A204.1 (cell line): ENCODE results near the gene NPSR1.

Experiments used
- FAIRE-seq: peaks from 2 replicates; lab custom pipeline; 2012; peaks lifted over from hg19 to GRCh38; lab: Jason Lieb, UNC

Gene NPSR1

GRCh38 chr7:34723338-34723737, 65.3 kb downstream of the NPSR1 start:
- no peak for FAIRE-seq

- peak; percentile 3 for FAIRE-seq
These were observed 66.0 kb downstream of the NPSR1 start for GRCh38 chr7:34723866-34724490.

- FAIRE-seq: no peak
These were observed 68.2 kb downstream of the NPSR1 start for GRCh38 chr7:34726221-34726620.

- FAIRE-seq: no peak
These were observed 69.5 kb downstream of the NPSR1 start for GRCh38 chr7:34727464-34727995.

- FAIRE-seq: no peak
These were observed 70.1 kb downstream of the NPSR1 start for GRCh38 chr7:34728156-34728555.

GRCh38 chr7:34734771-34735170, 76.8 kb downstream of the NPSR1 start:
- FAIRE-seq: no peak

GRCh38 chr7:34735526-34735925, 77.5 kb downstream of the NPSR1 start:
- FAIRE-seq: no peak

- FAIRE-seq: no peak
These were observed 81.8 kb downstream of the NPSR1 start for GRCh38 chr7:34739651-34740300.

- no peak for FAIRE-seq
These were observed 82.8 kb downstream of the NPSR1 start for GRCh38 chr7:34740840-34741239.

- no peak for FAIRE-seq
These were observed 89.3 kb downstream of the NPSR1 start for GRCh38 chr7:34747176-34747781.

GRCh38 chr7:34747867-34748727, 90.1 kb downstream of the NPSR1 start:
- FAIRE-seq: no peak

- FAIRE-seq: no peak
These were observed 90.7 kb downstream of the NPSR1 start for GRCh38 chr7:34748728-34749089.

- no peak for FAIRE-seq
These were observed 91.4 kb downstream of the NPSR1 start for GRCh38 chr7:34749446-34749845.

- FAIRE-seq: no peak
These were observed 92.2 kb downstream of the NPSR1 start for GRCh38 chr7:34750209-34750608.

- no peak for FAIRE-seq
These were observed 92.6 kb downstream of the NPSR1 start for GRCh38 chr7:34750636-34751035.

- no peak for FAIRE-seq
These were observed 94.0 kb downstream of the NPSR1 start for GRCh38 chr7:34751725-34752643.

GRCh38 chr7:34752929-34753328, 94.9 kb downstream of the NPSR1 start:
- FAIRE-seq: no peak

GRCh38 chr7:34755008-34755407, 97.0 kb downstream of the NPSR1 start:
- no peak for FAIRE-seq

GRCh38 chr7:34756025-34756437, 98.0 kb downstream of the NPSR1 start:
- no peak for FAIRE-seq

- no peak for FAIRE-seq
These were observed 98.7 kb downstream of the NPSR1 start for GRCh38 chr7:34756691-34757090.

- no peak for FAIRE-seq
These were observed 99.6 kb downstream of the NPSR1 start for GRCh38 chr7:34757570-34758110.
